Measurements from ENCODE around the gene PHACTR3.

GRCh38 chr20:59780494-59781185, 176.3 kb downstream of the PHACTR3 start:
- TF ChIP-seq CTCF (IDR thresholded peaks at IDR 0.05; ENCODE audit: low read length) (no peak), EZH2 (optimal IDR thresholded peaks at IDR 0.05; ENCODE audit: low read depth, low read length) (no peak), EZH2phosphoT487 (IDR thresholded peaks at IDR 0.05; ENCODE audit: low read length) (no peak)

Measured in MM.1S (cell line).